ENCODE measurements around the gene BTBD9. TPM values are rescaled to one million over a fixed set of nuclear protein-coding genes. Genes with fewer than 3 reads are reported as not detected.

The BTBD9 gene
- total and polyA plus RNA-seq, 9 of the 15 experiments (the other 6 are each of a cell fraction or from before 2014, with no cell fraction given) = 0.08 to 1.6 (median 0.58) TPM

DNA sequence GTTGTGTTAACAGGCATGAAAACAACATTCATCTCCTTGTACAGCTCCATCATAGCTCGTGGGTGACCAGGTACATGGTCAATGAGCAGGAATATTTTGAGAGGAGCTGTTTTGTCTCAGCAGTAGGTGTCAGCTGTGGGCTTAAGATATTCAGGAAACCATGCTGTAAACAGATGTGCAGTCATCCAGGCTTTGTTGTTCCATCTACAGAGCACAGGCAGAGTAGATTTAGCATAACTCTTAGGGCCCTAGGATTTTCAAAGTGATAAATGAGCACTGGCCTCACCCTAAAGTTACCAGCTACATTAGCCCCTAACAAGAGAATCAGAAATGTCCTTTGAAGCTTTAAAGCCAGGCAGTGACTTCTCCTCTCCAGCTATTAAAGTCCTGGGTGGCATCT lies 154.2 kb downstream of the BTBD9 start (continued):
- TF ChIP-seq, protein P1, sequence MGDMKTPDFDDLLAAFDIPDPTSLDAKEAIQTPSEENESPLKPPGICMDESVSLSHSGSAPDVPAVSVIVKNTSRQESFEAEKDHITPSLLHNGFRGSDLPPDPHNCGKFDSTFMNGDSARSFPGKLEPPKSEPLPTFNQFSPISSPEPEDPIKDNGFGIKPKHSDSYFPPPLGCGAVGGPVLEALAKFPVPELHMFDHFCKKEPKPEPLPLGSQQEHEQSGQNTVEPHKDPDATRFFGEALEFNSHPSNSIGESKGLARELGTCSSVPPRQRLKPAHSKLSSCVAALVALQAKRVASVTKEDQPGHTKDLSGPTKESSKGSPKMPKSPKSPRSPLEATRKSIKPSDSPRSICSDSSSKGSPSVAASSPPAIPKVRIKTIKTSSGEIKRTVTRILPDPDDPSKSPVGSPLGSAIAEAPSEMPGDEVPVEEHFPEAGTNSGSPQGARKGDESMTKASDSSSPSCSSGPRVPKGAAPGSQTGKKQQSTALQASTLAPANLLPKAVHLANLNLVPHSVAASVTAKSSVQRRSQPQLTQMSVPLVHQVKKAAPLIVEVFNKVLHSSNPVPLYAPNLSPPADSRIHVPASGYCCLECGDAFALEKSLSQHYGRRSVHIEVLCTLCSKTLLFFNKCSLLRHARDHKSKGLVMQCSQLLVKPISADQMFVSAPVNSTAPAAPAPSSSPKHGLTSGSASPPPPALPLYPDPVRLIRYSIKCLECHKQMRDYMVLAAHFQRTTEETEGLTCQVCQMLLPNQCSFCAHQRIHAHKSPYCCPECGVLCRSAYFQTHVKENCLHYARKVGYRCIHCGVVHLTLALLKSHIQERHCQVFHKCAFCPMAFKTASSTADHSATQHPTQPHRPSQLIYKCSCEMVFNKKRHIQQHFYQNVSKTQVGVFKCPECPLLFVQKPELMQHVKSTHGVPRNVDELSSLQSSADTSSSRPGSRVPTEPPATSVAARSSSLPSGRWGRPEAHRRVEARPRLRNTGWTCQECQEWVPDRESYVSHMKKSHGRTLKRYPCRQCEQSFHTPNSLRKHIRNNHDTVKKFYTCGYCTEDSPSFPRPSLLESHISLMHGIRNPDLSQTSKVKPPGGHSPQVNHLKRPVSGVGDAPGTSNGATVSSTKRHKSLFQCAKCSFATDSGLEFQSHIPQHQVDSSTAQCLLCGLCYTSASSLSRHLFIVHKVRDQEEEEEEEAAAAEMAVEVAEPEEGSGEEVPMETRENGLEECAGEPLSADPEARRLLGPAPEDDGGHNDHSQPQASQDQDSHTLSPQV (IDR thresholded peaks at IDR 0.05) = no peak
- TF ChIP-seq TBP (optimal IDR thresholded peaks at IDR 0.05; ENCODE audit: low read depth, low read length) = no peak
- TF ChIP-seq POLR2AphosphoS5 (IDR thresholded peaks at IDR 0.05; ENCODE audit: control insufficient read depth, insufficient read depth, low read depth, low read length) = no peak

- in situ Hi-C loops (cut with MboI) (loop anchor here (25.0 kb wide), 3 partner anchors 772 to 1472 kb away; partner anchors contain the start of genes FGD2 and RNF8), intact Hi-C loops (cut with micrococcal nuclease) (no loop called here)
- H3K4me2 ChIP-seq (ENCODE audit: insufficient read depth, low read length) = no peak overlapping the region
- ATAC-seq (no peak), DNase-seq (ENCODE audit: extremely low read depth in 1 of 4, low spot score in 3 of 4) (no peak), FAIRE-seq (no peak)
- no peak overlapping the region for H2AFZ ChIP-seq (ENCODE audit: low read depth, low read length)
- H3K4me1 ChIP-seq (replicated peaks in 1 of 2; ENCODE audit: control insufficient read depth in 2 of 2, insufficient read depth in 2 of 2, low read length in 2 of 2) = no peaks in the 10 kb centered on the region
- H3K9me1 ChIP-seq (ENCODE audit: control insufficient read depth, insufficient read depth, low read length) = no peaks in the 10 kb centered on the region
- H3K27me3 ChIP-seq (ENCODE audit: control insufficient read depth in 2 of 2, insufficient read depth in 2 of 2, low read length in 2 of 2) = peaks cover 4 to 7% of the 10 kb centered on the region in 2 experiments; a peak in 4 of 5 replicates
- BruUV-seq (replicated peaks) = no TSS peak
- WGBS (ENCODE audit: insufficient coverage, low coverage, missing lambda C conversion rate) = 2% methylated on average over 3 of the region's 3 CpGs
- no peak overlapping the region for H3K4me3 ChIP-seq
- no peak overlapping the region for H3K9ac ChIP-seq (ENCODE audit: insufficient read depth in 1 of 2, low read depth in 2 of 2, low read length in 2 of 2)
- H3K36me3 ChIP-seq (ENCODE audit: control insufficient read depth, insufficient read depth, low read length) = no peaks in the 10 kb centered on the region
- no peak overlapping the region for H3K27ac ChIP-seq (ENCODE audit: extremely low read depth, low read depth, low read length)
- POLR2A ChIA-PET = interaction anchor here (1.4 kb wide), 1 partner anchor 11 kb away, joined by 5 read pairs; no protein-coding TSS in a partner anchor
- H3K9me3 ChIP-seq (replicated peaks; ENCODE audit: control insufficient read depth, insufficient read depth, low read depth, low read length) = no peaks in the 10 kb centered on the region
- no peaks in the 10 kb centered on the region for H3K79me2 ChIP-seq (ENCODE audit: control insufficient read depth, insufficient read depth, low read length)
- no peaks in the 10 kb centered on the region for H4K20me1 ChIP-seq (replicated peaks; ENCODE audit: control insufficient read depth, insufficient read depth, low read length)
- CTCF ChIA-PET (ENCODE audit: low intra/inter-chr PET ratio) = no interaction called here
- no peak for TF ChIP-seq FIP1L1 (IDR thresholded peaks at IDR 0.05; ENCODE audit: low read depth, low read length, poor library complexity, severe bottlenecking)
- TF ChIP-seq HBP1 (CRISPR knock-in tag; IDR thresholded peaks at IDR 0.05) = no peak
- no peak for TF ChIP-seq CHD2 (IDR thresholded peaks at IDR 0.05; ENCODE audit: low read depth, low read length)
- no peak for TF ChIP-seq PPARD (CRISPR knock-in tag; IDR thresholded peaks at IDR 0.05)
- TF ChIP-seq ZNF232 (CRISPR knock-in tag; IDR thresholded peaks at IDR 0.05) = no peak
- TF ChIP-seq CREM (IDR thresholded peaks at IDR 0.05; ENCODE audit: low read depth) = no peak
- TF ChIP-seq CCAR2 (IDR thresholded peaks at IDR 0.05; ENCODE audit: low read depth, low read length) = no peak
- TF ChIP-seq, protein P2, sequence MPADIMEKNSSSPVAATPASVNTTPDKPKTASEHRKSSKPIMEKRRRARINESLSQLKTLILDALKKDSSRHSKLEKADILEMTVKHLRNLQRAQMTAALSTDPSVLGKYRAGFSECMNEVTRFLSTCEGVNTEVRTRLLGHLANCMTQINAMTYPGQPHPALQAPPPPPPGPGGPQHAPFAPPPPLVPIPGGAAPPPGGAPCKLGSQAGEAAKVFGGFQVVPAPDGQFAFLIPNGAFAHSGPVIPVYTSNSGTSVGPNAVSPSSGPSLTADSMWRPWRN (IDR thresholded peaks at IDR 0.05; ENCODE audit: low read depth) = no peak
- no peak for TF ChIP-seq CSDE1 (IDR thresholded peaks at IDR 0.05)
- no peak for TF ChIP-seq NCOA4 (IDR thresholded peaks at IDR 0.05; ENCODE audit: partially characterized antibody)
- TF ChIP-seq SMARCB1 (IDR thresholded peaks at IDR 0.05; ENCODE audit: insufficient read length, low read depth) = no peak
- TF ChIP-seq PREB (CRISPR knock-in tag; IDR thresholded peaks at IDR 0.05) = no peak
These were observed 155.1 kb downstream of the BTBD9 start for GRCh38 chr6:38484656-38485055.
